ENCODE results near the gene TIMP2.
A peak's percentile ranks its signal among the peaks of the same experiment; 100 is the strongest.

The TIMP2 gene

GRCh38 chr17:78836420-78837021, 88.7 kb downstream of the TIMP2 start:
- Mint-ChIP-seq H3K36me3 (peaks cover 52% of the 10 kb centered on the region), H3K4me1 (peaks cover 30% of the 10 kb centered on the region), H3K9me3 (no peaks in the 10 kb centered on the region)

GRCh38 chr17:78834571-78834970, 90.6 kb downstream of the TIMP2 start:
- peak overlapping the region; percentile 6 for H3K27ac Mint-ChIP-seq
- CTCF ChIA-PET: no interaction called here
- DNase-seq: no peak
- H3K4me1 Mint-ChIP-seq: peaks cover 25% of the 10 kb centered on the region
- peaks cover 61% of the 10 kb centered on the region for H3K36me3 Mint-ChIP-seq
- H3K4me3 Mint-ChIP-seq: no peak overlapping the region
- H3K9me3 Mint-ChIP-seq: no peaks in the 10 kb centered on the region
- H3K27me3 Mint-ChIP-seq: no peaks in the 10 kb centered on the region

More at GRCh38 chr17:78836420-78837021, 88.7 kb downstream of the TIMP2 start:
- no peak for DNase-seq
- Mint-ChIP-seq H3K4me3 (no peak overlapping the region), H3K27me3 (no peaks in the 10 kb centered on the region), H3K27ac (peak overlapping the region; percentile 55)
- CTCF ChIA-PET: no interaction called here

DNA sequence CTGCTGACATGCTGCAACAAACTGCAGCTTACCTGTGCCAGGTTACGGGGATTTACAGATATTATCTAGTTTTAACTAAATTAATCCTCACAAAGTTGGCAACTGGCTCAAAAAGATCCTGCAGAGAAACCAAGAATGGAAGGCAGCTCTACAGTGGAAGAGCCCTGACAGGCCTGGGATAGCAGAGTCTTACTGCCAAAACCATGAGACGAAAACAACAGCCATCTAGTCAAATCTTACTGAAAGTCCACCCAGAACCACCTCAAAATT, 92.7 kb downstream of the TIMP2 start:
- Mint-ChIP-seq H3K36me3 (peaks cover 66% of the 10 kb centered on the region), H3K27me3 (no peaks in the 10 kb centered on the region), H3K27ac (no peak overlapping the region), H3K4me3 (no peak overlapping the region), H3K4me1 (peaks cover 9% of the 10 kb centered on the region), H3K9me3 (no peaks in the 10 kb centered on the region)
- CTCF ChIA-PET: no interaction called here
- DNase-seq: no peak

DNA sequence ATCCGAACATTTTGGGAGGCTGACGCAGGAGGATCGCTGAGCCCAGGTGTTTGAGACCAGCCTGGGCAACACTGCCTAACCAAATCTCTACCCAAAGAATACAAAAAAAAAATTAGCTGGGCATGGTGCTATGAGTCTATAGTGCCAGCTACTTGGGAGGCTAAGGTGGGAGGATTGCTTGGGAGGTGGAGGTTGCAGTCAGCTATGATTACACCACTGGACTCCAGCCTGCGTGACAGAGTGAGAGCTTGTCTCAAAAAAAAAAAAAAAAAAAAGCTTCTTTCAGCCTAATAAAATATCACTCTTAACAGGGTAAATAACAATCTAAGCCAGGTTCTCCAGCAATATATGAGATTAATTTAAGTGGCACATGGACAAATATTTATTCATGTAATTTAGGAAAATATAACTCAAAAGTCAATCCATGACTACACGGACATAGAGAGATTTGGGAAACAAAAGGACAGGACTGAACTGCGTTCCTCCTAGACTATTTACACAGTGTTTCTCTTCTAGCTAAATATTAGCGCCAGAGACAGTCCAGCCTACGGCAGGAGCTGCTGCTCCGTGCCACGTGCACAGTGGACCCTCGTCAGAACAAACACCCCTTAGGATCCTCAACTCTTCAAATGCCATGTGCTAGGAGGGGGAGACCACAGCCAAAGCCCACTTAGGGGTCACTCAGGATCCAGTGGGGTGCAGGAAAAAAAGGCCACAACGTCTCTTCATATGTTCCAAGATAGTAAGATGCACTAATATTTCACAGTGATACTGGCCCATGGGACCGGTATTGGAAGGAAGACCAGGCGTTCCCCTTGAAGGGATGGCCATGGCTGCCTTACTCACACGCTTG, 93.3 kb downstream of the TIMP2 start:
- CTCF ChIA-PET: no interaction called here
- Mint-ChIP-seq H3K27ac (no peak overlapping the region), H3K4me3 (no peak overlapping the region), H3K4me1 (peaks cover 7% of the 10 kb centered on the region), H3K36me3 (peaks cover 66% of the 10 kb centered on the region), H3K27me3 (no peaks in the 10 kb centered on the region), H3K9me3 (no peaks in the 10 kb centered on the region)
- peak; percentile 8 for DNase-seq

DNA sequence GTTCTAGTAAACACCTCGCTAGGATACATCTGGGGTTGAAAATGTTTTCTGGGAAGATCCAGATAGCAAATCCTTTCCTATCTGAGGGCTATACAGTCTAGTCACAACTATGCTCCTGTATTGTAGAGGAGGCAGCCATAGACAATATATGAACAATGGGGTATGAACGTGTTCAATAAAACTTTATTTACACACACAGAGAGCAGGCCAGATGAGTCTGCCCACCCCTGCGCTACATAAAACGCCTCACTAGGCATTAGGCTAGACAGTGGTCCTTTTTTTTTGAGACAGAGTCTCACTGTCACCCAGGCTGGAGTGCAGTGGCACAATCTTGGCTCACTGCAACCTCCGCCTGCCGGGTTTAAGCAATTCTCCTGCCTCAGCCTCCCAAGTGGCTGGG, 95.7 kb downstream of the TIMP2 start:
- no peaks in the 10 kb centered on the region for H3K27me3 Mint-ChIP-seq
- no peak overlapping the region for H3K27ac Mint-ChIP-seq
- H3K4me1 Mint-ChIP-seq: peaks cover 14% of the 10 kb centered on the region
- H3K9me3 Mint-ChIP-seq: no peaks in the 10 kb centered on the region
- CTCF ChIA-PET: interaction anchor here (1.0 kb wide), 1 partner anchor 10 kb away, joined by 4 read pairs; no protein-coding TSS in a partner anchor
- DNase-seq: no peak
- H3K4me3 Mint-ChIP-seq: no peak overlapping the region
- peaks cover 69% of the 10 kb centered on the region for H3K36me3 Mint-ChIP-seq

DNA sequence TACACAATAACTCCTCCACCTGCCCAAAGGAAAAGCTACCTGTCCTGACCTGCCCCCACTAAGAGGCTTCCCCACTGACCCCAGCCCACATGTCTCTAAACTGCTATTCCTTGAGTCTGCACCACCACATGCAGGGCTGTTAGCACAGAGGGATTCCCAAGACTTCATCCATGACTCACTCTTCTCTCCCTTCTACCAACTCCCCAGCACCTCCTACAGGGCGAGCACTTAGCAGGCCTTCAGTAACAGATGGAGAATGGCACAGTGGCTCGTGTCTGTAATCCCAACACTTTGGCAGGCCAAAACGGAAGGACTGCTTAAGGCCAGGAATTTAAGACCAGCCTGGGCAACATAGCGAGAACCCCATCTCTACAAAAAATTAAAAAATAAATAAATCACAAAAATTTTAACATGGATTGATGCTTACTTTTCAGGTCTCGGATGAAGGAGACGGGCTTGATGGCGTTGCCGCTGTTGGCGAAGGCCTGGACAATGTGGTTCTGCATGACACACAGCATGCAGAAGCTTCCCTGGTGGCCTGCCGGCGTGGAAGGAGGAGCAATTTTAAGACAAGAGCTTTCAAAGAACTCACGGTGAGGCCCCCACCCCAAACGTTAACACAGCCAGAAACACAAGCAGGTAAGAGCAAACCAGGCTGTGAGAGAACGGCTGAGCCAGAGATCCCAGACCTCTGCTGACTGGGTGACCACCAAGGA, 96.6 kb downstream of the TIMP2 start:
- peaks cover 18% of the 10 kb centered on the region for H3K4me1 Mint-ChIP-seq
- CTCF ChIA-PET: interaction anchor here (1.0 kb wide), 1 partner anchor 9 kb away, joined by 4 read pairs; no protein-coding TSS in a partner anchor
- peak; percentile 33 for DNase-seq
- H3K27ac Mint-ChIP-seq: peak overlapping the region; percentile 59
- no peaks in the 10 kb centered on the region for H3K27me3 Mint-ChIP-seq
- H3K4me3 Mint-ChIP-seq: no peak overlapping the region
- H3K9me3 Mint-ChIP-seq: no peaks in the 10 kb centered on the region
- H3K36me3 Mint-ChIP-seq: peaks cover 74% of the 10 kb centered on the region

GRCh38 chr17:78826836-78827509, 98.2 kb downstream of the TIMP2 start:
- no peak overlapping the region for H3K4me3 Mint-ChIP-seq
- CTCF ChIA-PET: no interaction called here
- no peaks in the 10 kb centered on the region for H3K9me3 Mint-ChIP-seq
- H3K4me1 Mint-ChIP-seq: peaks cover 27% of the 10 kb centered on the region
- no peaks in the 10 kb centered on the region for H3K27me3 Mint-ChIP-seq
- peak overlapping the region; percentile 16 for H3K27ac Mint-ChIP-seq
- DNase-seq: peak; percentile 8
- H3K36me3 Mint-ChIP-seq: peaks cover 73% of the 10 kb centered on the region

DNA sequence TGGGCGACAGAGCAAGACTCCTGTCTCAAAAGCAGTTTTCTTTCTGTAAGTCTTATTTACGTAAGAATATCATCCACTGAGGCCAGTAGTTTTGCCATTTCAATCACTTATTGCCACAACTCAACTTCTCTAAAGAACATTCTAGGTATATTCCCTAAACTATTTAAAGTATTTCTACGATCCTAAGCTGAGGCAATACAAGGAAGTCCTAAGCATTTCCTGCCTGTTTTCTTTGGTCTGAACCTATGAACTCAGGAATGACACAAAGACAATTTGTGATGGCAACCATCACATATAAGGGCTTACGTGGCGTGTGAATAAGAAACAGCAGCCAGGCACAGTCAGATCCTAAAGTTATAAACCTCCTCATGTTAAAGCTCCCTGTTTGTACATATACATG, 98.8 kb downstream of the TIMP2 start:
- peak overlapping the region; percentile 16 for H3K27ac Mint-ChIP-seq
- no peaks in the 10 kb centered on the region for H3K9me3 Mint-ChIP-seq
- CTCF ChIA-PET: interaction anchor here (0.7 kb wide), 1 partner anchor 61 kb away, joined by 3 read pairs; no protein-coding TSS in a partner anchor
- DNase-seq: no peak
- H3K4me3 Mint-ChIP-seq: no peak overlapping the region
- H3K36me3 Mint-ChIP-seq: peaks cover 71% of the 10 kb centered on the region
- peaks cover 31% of the 10 kb centered on the region for H3K4me1 Mint-ChIP-seq
- H3K27me3 Mint-ChIP-seq: no peaks in the 10 kb centered on the region

GRCh38 chr17:78825696-78826095, 99.5 kb downstream of the TIMP2 start:
- H3K27ac Mint-ChIP-seq: peak overlapping the region; percentile 46
- H3K27me3 Mint-ChIP-seq: no peaks in the 10 kb centered on the region
- DNase-seq: peak; percentile 11
- H3K9me3 Mint-ChIP-seq: no peaks in the 10 kb centered on the region
- H3K4me1 Mint-ChIP-seq: peaks cover 36% of the 10 kb centered on the region
- H3K36me3 Mint-ChIP-seq: peaks cover 74% of the 10 kb centered on the region
- CTCF ChIA-PET: interaction anchor here (0.7 kb wide), 1 partner anchor 18 kb away, joined by 3 read pairs; no protein-coding TSS in a partner anchor
- H3K4me3 Mint-ChIP-seq: no peak overlapping the region

- H3K4me3 Mint-ChIP-seq: no peak overlapping the region
- peaks cover 50% of the 10 kb centered on the region for H3K4me1 Mint-ChIP-seq
- peak; percentile 6 for DNase-seq
- CTCF ChIA-PET: no interaction called here
- peak overlapping the region; percentile 31 for H3K27ac Mint-ChIP-seq
- peaks cover 79% of the 10 kb centered on the region for H3K36me3 Mint-ChIP-seq
- no peaks in the 10 kb centered on the region for H3K9me3 Mint-ChIP-seq
- no peaks in the 10 kb centered on the region for H3K27me3 Mint-ChIP-seq
Measured at GRCh38 chr17:78824240-78824639, 100.9 kb downstream of the TIMP2 start.

- Mint-ChIP-seq H3K27ac (peak overlapping the region; percentile 81), H3K4me1 (peaks cover 57% of the 10 kb centered on the region), H3K27me3 (no peaks in the 10 kb centered on the region), H3K9me3 (no peaks in the 10 kb centered on the region), H3K36me3 (peaks cover 83% of the 10 kb centered on the region), H3K4me3 (no peak overlapping the region)
- DNase-seq: peak; percentile 5
- CTCF ChIA-PET: interaction anchor here (0.6 kb wide), 1 partner anchor 112 kb away, joined by 3 read pairs; no protein-coding TSS in a partner anchor
Measured at GRCh38 chr17:78823282-78824046, 101.7 kb downstream of the TIMP2 start.

DNA sequence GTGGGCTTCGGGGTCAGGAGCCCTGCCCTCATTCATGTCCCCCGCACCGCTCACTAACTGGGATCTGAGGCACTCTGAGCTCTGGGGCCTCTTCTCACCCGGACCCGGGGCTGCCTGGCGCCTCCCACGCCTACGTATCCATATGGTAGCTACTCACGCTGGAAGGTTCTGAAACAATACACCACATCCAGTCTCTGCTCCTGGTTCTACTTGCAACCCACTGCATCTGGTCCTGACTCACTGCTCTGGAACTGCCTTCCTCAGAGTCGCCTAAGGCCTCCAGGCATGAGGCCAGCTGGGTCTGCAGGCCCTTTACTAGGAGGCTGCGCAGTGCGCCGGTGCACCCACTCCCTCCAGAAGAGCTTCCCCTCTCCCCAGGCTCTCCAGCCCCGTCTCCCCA, 102.6 kb downstream of the TIMP2 start:
- H3K27me3 Mint-ChIP-seq: no peaks in the 10 kb centered on the region
- H3K4me1 Mint-ChIP-seq: peaks cover 65% of the 10 kb centered on the region
- no peak overlapping the region for H3K4me3 Mint-ChIP-seq
- H3K36me3 Mint-ChIP-seq: peaks cover 78% of the 10 kb centered on the region
- DNase-seq: peak; percentile 1
- H3K27ac Mint-ChIP-seq: peak overlapping the region; percentile 81
- CTCF ChIA-PET: interaction anchor here (0.6 to 0.7 kb wide), 2 partner anchors 111 to 116 kb away, joined by 3 read pairs; no protein-coding TSS in a partner anchor
- no peaks in the 10 kb centered on the region for H3K9me3 Mint-ChIP-seq

DNA sequence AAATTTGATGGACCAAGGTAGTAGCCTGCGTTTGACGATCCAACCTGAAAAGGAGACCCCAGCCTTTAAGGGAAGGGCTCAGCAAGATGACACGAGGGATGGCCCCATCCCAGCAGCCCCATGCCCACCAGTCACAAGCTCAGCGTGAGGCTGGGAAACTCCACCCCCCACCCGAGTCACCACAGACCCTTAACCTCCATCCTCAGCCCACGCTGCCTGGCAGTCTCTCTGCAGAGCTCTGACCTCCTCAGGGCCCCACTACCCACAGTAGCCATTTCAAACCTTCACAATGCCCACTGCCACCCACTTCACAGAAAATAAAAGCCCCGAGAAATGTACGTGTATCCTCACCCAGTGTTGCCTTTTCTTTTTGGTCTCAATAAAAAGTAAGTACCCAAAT, 103.2 kb downstream of the TIMP2 start:
- peaks cover 78% of the 10 kb centered on the region for H3K36me3 Mint-ChIP-seq
- H3K9me3 Mint-ChIP-seq: no peaks in the 10 kb centered on the region
- peak; percentile 13 for DNase-seq
- H3K27me3 Mint-ChIP-seq: no peaks in the 10 kb centered on the region
- no peak overlapping the region for H3K4me3 Mint-ChIP-seq
- H3K27ac Mint-ChIP-seq: peak overlapping the region; percentile 64
- H3K4me1 Mint-ChIP-seq: peaks cover 71% of the 10 kb centered on the region
- CTCF ChIA-PET: interaction anchor here (0.7 kb wide), 1 partner anchor 116 kb away, joined by 3 read pairs; no protein-coding TSS in a partner anchor

Measured in activated naive CD4-positive, alpha-beta T cell treated with anti-CD3 and anti-CD28 coated beads, Interleukin-2, amount 10 ng/mL, durations not matched to agents 7 days and 5 days (primary cell).